Measurements from ENCODE around the gene SLC4A5. TPM values are rescaled to one million over a fixed set of nuclear protein-coding genes. Genes with fewer than 3 reads are reported as not detected.
A peak's percentile ranks its signal among the peaks of the same experiment; 100 is the strongest.

SLC4A5 gene
- total and polyA plus RNA-seq, 11 donors: 0.36 to 4.1 (median 1.6) TPM

GRCh38 chr2:74302865-74303264 is 40.4 kb downstream of the SLC4A5 start:
- Histone ChIP-seq H3K4me1 (peaks cover 0 to 6% (median 0%) of the 10 kb centered on the region in 12 donors), H3K27me3 (no peaks in the 10 kb centered on the region), H3K4me3 (no peak overlapping the region), H3K27ac (no peak overlapping the region), H3K9me3 (peaks cover 0 to 9% (median 0%) of the 10 kb centered on the region in 12 donors), H3K36me3 (peaks cover 0 to 6% (median 0%) of the 10 kb centered on the region in 9 donors)
- intact Hi-C loops (cut with DNase I): no loop called here
- DNase-seq (no peak), ATAC-seq (peak in 1 of 4 donors; percentile 18)
- TF ChIP-seq POLR2A (IDR thresholded peaks at IDR 0.05): no peak
- TF ChIP-seq, protein P1, sequence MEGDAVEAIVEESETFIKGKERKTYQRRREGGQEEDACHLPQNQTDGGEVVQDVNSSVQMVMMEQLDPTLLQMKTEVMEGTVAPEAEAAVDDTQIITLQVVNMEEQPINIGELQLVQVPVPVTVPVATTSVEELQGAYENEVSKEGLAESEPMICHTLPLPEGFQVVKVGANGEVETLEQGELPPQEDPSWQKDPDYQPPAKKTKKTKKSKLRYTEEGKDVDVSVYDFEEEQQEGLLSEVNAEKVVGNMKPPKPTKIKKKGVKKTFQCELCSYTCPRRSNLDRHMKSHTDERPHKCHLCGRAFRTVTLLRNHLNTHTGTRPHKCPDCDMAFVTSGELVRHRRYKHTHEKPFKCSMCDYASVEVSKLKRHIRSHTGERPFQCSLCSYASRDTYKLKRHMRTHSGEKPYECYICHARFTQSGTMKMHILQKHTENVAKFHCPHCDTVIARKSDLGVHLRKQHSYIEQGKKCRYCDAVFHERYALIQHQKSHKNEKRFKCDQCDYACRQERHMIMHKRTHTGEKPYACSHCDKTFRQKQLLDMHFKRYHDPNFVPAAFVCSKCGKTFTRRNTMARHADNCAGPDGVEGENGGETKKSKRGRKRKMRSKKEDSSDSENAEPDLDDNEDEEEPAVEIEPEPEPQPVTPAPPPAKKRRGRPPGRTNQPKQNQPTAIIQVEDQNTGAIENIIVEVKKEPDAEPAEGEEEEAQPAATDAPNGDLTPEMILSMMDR (IDR thresholded peaks at IDR 0.05): no peak
- WGBS, 4 donors: 83 to 95% (median 90%) methylated on average over 2 of the region's 2 CpGs

DNA sequence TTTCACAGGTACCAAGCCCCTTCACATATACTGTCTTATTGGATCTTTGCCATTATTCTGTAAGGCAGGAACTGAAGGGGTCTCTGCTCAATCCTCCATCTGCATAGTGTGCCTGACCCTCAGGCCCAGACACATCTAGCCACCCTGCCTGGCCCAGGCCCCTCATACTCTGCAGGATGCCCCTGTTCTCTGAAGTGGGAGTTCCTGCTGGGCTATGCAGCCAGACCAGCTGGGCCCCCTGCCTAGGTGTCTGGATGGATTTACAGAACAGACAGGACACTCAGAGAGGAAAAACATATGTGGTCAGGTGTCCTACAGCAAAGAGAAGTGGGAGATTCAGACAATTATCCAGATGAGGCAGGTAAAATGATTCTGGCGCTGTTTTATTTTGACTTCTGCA is 42.0 kb downstream of the SLC4A5 start:
- ATAC-seq: no peak

DNA sequence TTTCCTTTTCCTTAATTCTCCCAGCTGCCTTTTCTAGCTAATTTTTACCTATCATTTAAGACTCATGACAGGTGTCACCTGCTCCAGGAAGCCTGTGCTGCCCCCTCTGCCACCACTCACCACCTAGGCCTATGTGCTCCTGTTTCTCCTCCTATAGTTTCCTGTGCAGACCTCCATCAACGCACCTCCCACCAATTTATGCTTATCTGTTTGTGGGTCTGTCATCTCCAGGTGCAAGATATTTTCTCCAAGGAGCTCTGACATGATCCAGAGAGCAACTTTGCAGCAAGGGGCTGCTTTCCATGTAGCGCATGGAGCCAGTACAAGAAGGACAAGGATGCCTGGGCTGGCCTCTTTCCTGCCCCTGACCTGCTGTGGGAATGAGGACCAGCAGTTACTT is 42.7 kb downstream of the SLC4A5 start:
- intact Hi-C loops (cut with DNase I): no loop called here
- DNase-seq (no peak), ATAC-seq (no peak)
- Histone ChIP-seq H3K27me3 (no peaks in the 10 kb centered on the region), H3K27ac (no peak overlapping the region), H3K9me3 (peaks cover 0 to 10% (median 0%) of the 10 kb centered on the region in 12 donors), H3K4me3 (no peak overlapping the region), H3K4me1 (peaks cover 0 to 6% (median 0%) of the 10 kb centered on the region in 12 donors), H3K36me3 (peaks cover 0 to 6% (median 0%) of the 10 kb centered on the region in 9 donors)
- no peak for TF ChIP-seq POLR2A (IDR thresholded peaks at IDR 0.05)
- TF ChIP-seq, protein P1 (IDR thresholded peaks at IDR 0.05): no peak
- WGBS, 4 donors: 80 to 91% (median 84%) methylated on average over 2 of the region's 2 CpGs

More for the DNA sequence above, 42.0 kb downstream of the SLC4A5 start:
- 92 to 100% (median 93%) methylated on average over 1 of the region's 1 CpG for WGBS, 4 donors
- peaks cover 0 to 6% (median 0%) of the 10 kb centered on the region in 9 donors for H3K36me3 ChIP-seq
- TF ChIP-seq POLR2A (IDR thresholded peaks at IDR 0.05): no peak
- TF ChIP-seq, protein P1 (IDR thresholded peaks at IDR 0.05): no peak
- intact Hi-C loops (cut with DNase I): no loop called here
- DNase-seq: no peak
- peaks cover 0 to 10% (median 0%) of the 10 kb centered on the region in 12 donors for H3K9me3 ChIP-seq
- H3K27ac ChIP-seq: no peak overlapping the region
- H3K4me1 ChIP-seq: peaks cover 0 to 6% (median 0%) of the 10 kb centered on the region in 12 donors
- H3K4me3 ChIP-seq: no peak overlapping the region
- no peaks in the 10 kb centered on the region for H3K27me3 ChIP-seq

DNA sequence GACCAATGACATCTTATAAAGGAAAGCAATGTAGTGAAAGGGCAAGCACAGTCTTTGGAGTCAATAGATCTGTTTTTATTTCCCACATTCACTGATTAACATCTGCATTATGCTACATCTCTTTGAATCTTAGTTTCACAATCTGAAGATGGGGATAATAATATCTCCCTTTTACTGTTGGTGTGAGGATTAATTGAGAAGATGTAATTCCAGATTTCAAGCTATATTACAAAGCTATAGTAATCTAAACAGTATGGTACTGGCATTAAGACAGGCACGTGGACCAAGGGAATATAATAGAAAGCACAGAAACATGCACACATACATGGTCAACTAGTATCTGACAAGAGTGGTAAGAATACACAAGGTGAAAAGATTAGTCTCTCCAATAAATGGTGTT is 45.3 kb downstream of the SLC4A5 start:
- H3K36me3 ChIP-seq: peaks cover 0 to 6% (median 0%) of the 10 kb centered on the region in 9 donors
- WGBS, 4 donors: 89 to 98% (median 91%) methylated on average over 1 of the region's 1 CpG
- no peak for TF ChIP-seq POLR2A (IDR thresholded peaks at IDR 0.05)
- TF ChIP-seq, protein P1 (IDR thresholded peaks at IDR 0.05): no peak
- H3K9me3 ChIP-seq: peaks cover 0 to 10% (median 0%) of the 10 kb centered on the region in 12 donors
- intact Hi-C loops (cut with DNase I): no loop called here
- H3K27ac ChIP-seq: no peak overlapping the region
- H3K4me3 ChIP-seq: no peak overlapping the region
- H3K4me1 ChIP-seq: peaks cover 0 to 7% (median 0%) of the 10 kb centered on the region in 12 donors
- no peaks in the 10 kb centered on the region for H3K27me3 ChIP-seq
- ATAC-seq: no peak
- DNase-seq: no peak

All from heart left ventricle (tissue), 16 donors.